Measurements from ENCODE around the gene PSG4. TPM values are rescaled to one million over a fixed set of nuclear protein-coding genes. Genes with fewer than 3 reads are reported as not detected.
"Not testable (repeated sequence)": the region's sequence is repeated elsewhere in the genome, so short reads cannot be mapped to it uniquely, and the experiment has no call there.

Gene PSG4
- total RNA-seq, 1 experiment from 2014 or later, result not detected

GRCh38 chr19:43201891-43202290 is 3.5 kb downstream of the PSG4 start:
- H3K27ac ChIP-seq (ENCODE audit: insufficient read length, low read depth, low read length); H3K27ac Mint-ChIP-seq; H4K91ac ChIP-seq (ENCODE audit: insufficient read length, low read depth, low read length); H3K4me2 ChIP-seq (ENCODE audit: insufficient read depth, insufficient read length, low read length); H3K23ac ChIP-seq (ENCODE audit: insufficient read length, low read depth, low read length); H3K23me2 ChIP-seq (ENCODE audit: insufficient read length, low read depth, low read length, poor library complexity, severe bottlenecking); H2BK20ac ChIP-seq (ENCODE audit: low read depth, low read length, poor library complexity, severe bottlenecking); H2BK12ac ChIP-seq (ENCODE audit: insufficient read length, low read depth, low read length); H3K36me3 Mint-ChIP-seq (ENCODE audit: insufficient read depth in 1 of 3, low read depth in 3 of 3); H3K4ac ChIP-seq (ENCODE audit: low read depth, low read length); H3K4me1 ChIP-seq (ENCODE audit: insufficient read depth, low read length); H3K14ac ChIP-seq (ENCODE audit: insufficient read depth, low read length); H4K8ac ChIP-seq (replicated peaks; ENCODE audit: insufficient read length, low read depth, low read length); H4K5ac ChIP-seq (ENCODE audit: insufficient read length, low read depth, low read length); DNase-seq; H3T11ph ChIP-seq (ENCODE audit: low read length); H3K56ac ChIP-seq (ENCODE audit: insufficient read length, low read depth, low read length); H3K27me3 Mint-ChIP-seq (ENCODE audit: low read depth); H2BK5ac ChIP-seq (ENCODE audit: insufficient read length, low read length); H3K4me3 Mint-ChIP-seq; H2BK120ac ChIP-seq (ENCODE audit: low read depth, low read length, poor library complexity, severe bottlenecking); H3K9ac ChIP-seq (ENCODE audit: extremely low read depth, insufficient read length, low read length); H3K79me2 ChIP-seq (ENCODE audit: insufficient read depth, low read length); H3K18ac ChIP-seq (ENCODE audit: insufficient read length, low read depth, low read length); H3K79me1 ChIP-seq (ENCODE audit: insufficient read depth, low read depth, low read length, poor library complexity, severe bottlenecking); H3K4me1 Mint-ChIP-seq; H2AFZ ChIP-seq (ENCODE audit: low read length); H4K20me1 ChIP-seq (ENCODE audit: control insufficient read depth, insufficient read depth, insufficient read length); H2BK15ac ChIP-seq (ENCODE audit: low read depth, low read length); H2AK5ac ChIP-seq (ENCODE audit: insufficient read length, low read length); H3K9me3 ChIP-seq (ENCODE audit: control insufficient read depth, low read depth, low read length); H3K27me3 ChIP-seq (ENCODE audit: insufficient read depth, low read length): not testable (repeated sequence)
- no CpG with 5 or more reads among the region's 2 CpGs for WGBS (ENCODE audit: extremely low coverage, insufficient read length, low lambda C conversion rate)
- H3K9me3 Mint-ChIP-seq, result peaks cover 55 to 75% of the 10 kb centered on the region in 2 experiments

GRCh38 chr19:43201337-43201801 is 4.1 kb downstream of the PSG4 start:
- not testable (repeated sequence) for H3K4me1 ChIP-seq (ENCODE audit: insufficient read depth, low read length); H2BK12ac ChIP-seq (ENCODE audit: insufficient read length, low read depth, low read length); DNase-seq; H3K79me2 ChIP-seq (ENCODE audit: insufficient read depth, low read length); H3K18ac ChIP-seq (ENCODE audit: insufficient read length, low read depth, low read length); H4K8ac ChIP-seq (replicated peaks; ENCODE audit: insufficient read length, low read depth, low read length); H3K23ac ChIP-seq (ENCODE audit: insufficient read length, low read depth, low read length); H3K36me3 Mint-ChIP-seq (ENCODE audit: insufficient read depth in 1 of 3, low read depth in 3 of 3); H2BK20ac ChIP-seq (ENCODE audit: low read depth, low read length, poor library complexity, severe bottlenecking); H3K14ac ChIP-seq (ENCODE audit: insufficient read depth, low read length); H3K4me1 Mint-ChIP-seq; H2AFZ ChIP-seq (ENCODE audit: low read length); H3K27ac Mint-ChIP-seq; H3K9ac ChIP-seq (ENCODE audit: extremely low read depth, insufficient read length, low read length); H3K9me3 ChIP-seq (ENCODE audit: control insufficient read depth, low read depth, low read length); H3K4me2 ChIP-seq (ENCODE audit: insufficient read depth, insufficient read length, low read length); H2BK15ac ChIP-seq (ENCODE audit: low read depth, low read length); H4K20me1 ChIP-seq (ENCODE audit: control insufficient read depth, insufficient read depth, insufficient read length); H3K56ac ChIP-seq (ENCODE audit: insufficient read length, low read depth, low read length); H4K5ac ChIP-seq (ENCODE audit: insufficient read length, low read depth, low read length); H4K91ac ChIP-seq (ENCODE audit: insufficient read length, low read depth, low read length); H3K4me3 Mint-ChIP-seq; H2AK5ac ChIP-seq (ENCODE audit: insufficient read length, low read length); H3K4ac ChIP-seq (ENCODE audit: low read depth, low read length); H3T11ph ChIP-seq (ENCODE audit: low read length); H3K79me1 ChIP-seq (ENCODE audit: insufficient read depth, low read depth, low read length, poor library complexity, severe bottlenecking); H3K27me3 ChIP-seq (ENCODE audit: insufficient read depth, low read length); H2BK120ac ChIP-seq (ENCODE audit: low read depth, low read length, poor library complexity, severe bottlenecking); H3K27ac ChIP-seq (ENCODE audit: insufficient read length, low read depth, low read length); H3K23me2 ChIP-seq (ENCODE audit: insufficient read length, low read depth, low read length, poor library complexity, severe bottlenecking); H3K27me3 Mint-ChIP-seq (ENCODE audit: low read depth); H2BK5ac ChIP-seq (ENCODE audit: insufficient read length, low read length)
- no CpG with 5 or more reads among the region's 7 CpGs for WGBS (ENCODE audit: extremely low coverage, insufficient read length, low lambda C conversion rate)
- peaks cover 56 to 75% of the 10 kb centered on the region in 2 experiments for H3K9me3 Mint-ChIP-seq
